OCI-LY7 (cell line): ENCODE results near the gene USPL1. TPM values are rescaled to one million over a fixed set of nuclear protein-coding genes. Genes with fewer than 3 reads are reported as not detected.

Experiments
- BruUV-seq: library from RNA; stranded (reverse); fragments of 400-500 nt; replicated peaks from 2 replicates; lab custom pipeline; 2021; lab: Mats Ljungman, UMichigan
- CTCF ChIA-PET: fragments of 300-600 bp; sonication (Branson Sonifier 250); formaldehyde crosslinking; loops from one replicate; lab custom pipeline; 2022; ENCODE audit warnings: antibody characterized with exemption; ENCODE audit not compliant: unreplicated experiment; lab: Charles Lee
- POLR2A ChIA-PET: fragments of 300-600 bp; sonication (Branson Sonifier 250); formaldehyde crosslinking; loops from one replicate; lab custom pipeline; 2022; ENCODE audit warnings: antibody characterized with exemption; lab: Charles Lee
- DNase-seq: peaks from one replicate; pipeline ENCODE4 v3.0.0-alpha.2; 2015; ENCODE audit warnings: low spot score
- H2AFZ ChIP-seq: fragments of 200-600 bp; sonication (generic), shearing (Covaris generic); 2 replicates; pipeline ENCODE4 v1.6.1; 2014; ENCODE audit warnings: mild to moderate bottlenecking, antibody characterized with exemption, low read length, moderate library complexity
- H3K27ac ChIP-seq: fragments of 200-600 bp; sonication (generic); 2 replicates; pipeline ENCODE4 v1.5.1; 2014; ENCODE audit warnings: mixed run types, low read depth, mild to moderate bottlenecking, moderate library complexity, low read length, inconsistent platforms; ENCODE audit not compliant: poor library complexity, severe bottlenecking
- H3K36me3 ChIP-seq: fragments of 200-600 bp; sonication (generic); 2 replicates; pipeline ENCODE4 v1.6.1; 2014; ENCODE audit warnings: mild to moderate bottlenecking, antibody characterized with exemption, low read length, moderate library complexity, mixed read lengths; ENCODE audit not compliant: insufficient read depth
- H3K4me1 ChIP-seq: fragments of 200-600 bp; sonication (generic); 2 replicates; pipeline ENCODE4 v1.5.1; 2014; ENCODE audit warnings: mild to moderate bottlenecking, low read length; ENCODE audit not compliant: insufficient read depth, poor library complexity, severe bottlenecking
- H3K4me2 ChIP-seq: fragments of 200-600 bp; sonication (generic); 2 replicates; pipeline ENCODE4 v1.6.1; 2014; ENCODE audit warnings: mild to moderate bottlenecking, low read length
- H3K4me3 ChIP-seq: fragments of 200-600 bp; sonication (generic); 2 replicates; pipeline ENCODE4 v1.5.1; 2014; ENCODE audit warnings: mild to moderate bottlenecking, low read depth, low read length; ENCODE audit not compliant: poor library complexity, severe bottlenecking
- H3K79me2 ChIP-seq: fragments of 200-600 bp; sonication (generic); 2 replicates; pipeline ENCODE4 v1.6.1; 2016; ENCODE audit warnings: low read depth, mild to moderate bottlenecking, low read length, moderate library complexity, mixed read lengths; ENCODE audit not compliant: insufficient read depth
- H3K9me2 ChIP-seq: fragments of 200-600 bp; sonication (generic); 2 replicates; pipeline ENCODE4 v1.6.1; 2016; ENCODE audit warnings: mild to moderate bottlenecking, low read length, mixed read lengths; ENCODE audit not compliant: insufficient read depth
- H3K9me3 ChIP-seq: fragments of 200-600 bp; sonication (generic); 2 replicates; pipeline ENCODE4 v1.6.1; 2014; ENCODE audit warnings: mild to moderate bottlenecking, mixed run types, low read length, mixed read lengths
- H4K20me1 ChIP-seq: fragments of 200-600 bp; sonication (generic); 2 replicates; pipeline ENCODE4 v1.6.1; 2014; ENCODE audit warnings: mild to moderate bottlenecking, antibody characterized with exemption, low read length, moderate library complexity, mixed read lengths; ENCODE audit not compliant: insufficient read depth
- CTCF ChIP-seq: fragments of 200-600 bp; sonication (generic); conservative IDR thresholded peaks from 2 replicates; pipeline ENCODE4 v1.5.1; 2014; ENCODE audit warnings: mild to moderate bottlenecking, antibody characterized with exemption, low read length, moderate library complexity, mixed read lengths
- EZH2phosphoT487 ChIP-seq: fragments of 200-600 bp; sonication (generic); IDR thresholded peaks from 2 replicates; pipeline ENCODE4 v1.6.1; 2018; ENCODE audit warnings: low read depth, borderline replicate concordance, mild to moderate bottlenecking, mixed run types, antibody characterized with exemption, low read length, moderate library complexity, mixed read lengths
- intact Hi-C: fragments of 100-400 bp; cut with micrococcal nuclease; formaldehyde crosslinking; loops from one replicate; pipeline ENCODE4 v1.10.0; 2022; ENCODE audit not compliant: unreplicated experiment
- small RNA-seq: library from RNA; depleted of rRNA; stranded (forward); fragments of <200 nt; gene quantifications from one replicate; pipeline ENCODE3, GENCODE V24; 2014
- total RNA-seq, 2 experiments: library from RNA; depleted of rRNA in 1 of 2; stranded (reverse); fragments of >200 nt in 1 of 2; shearing (Covaris generic) in 1 of 2; gene quantifications; 2 replicates each; pipeline ENCODE4 v1.2.3, GENCODE V29; 2014 to 2022

The USPL1 gene
- total RNA-seq, 2 experiments from 2014 or later = 19.2 to 21.9 TPM

GRCh38 chr13:30708541-30708940, 90.8 kb downstream of the USPL1 start:
- no peaks in the 10 kb centered on the region for H3K36me3 ChIP-seq
- CTCF ChIA-PET = no interaction called here
- TF ChIP-seq CTCF = no peak
- no peak for TF ChIP-seq EZH2phosphoT487
- H2AFZ ChIP-seq = no peak overlapping the region
- intact Hi-C loops = no loop called here
- no peaks in the 10 kb centered on the region for H3K4me1 ChIP-seq
- no peaks in the 10 kb centered on the region for H3K9me2 ChIP-seq
- H3K79me2 ChIP-seq = no peaks in the 10 kb centered on the region
- BruUV-seq = no TSS peak
- no peaks in the 10 kb centered on the region for H3K9me3 ChIP-seq
- no peak for DNase-seq
- H3K4me3 ChIP-seq = no peak overlapping the region
- no peak overlapping the region for H3K4me2 ChIP-seq
- H4K20me1 ChIP-seq = no peaks in the 10 kb centered on the region
- H3K27ac ChIP-seq = no peak overlapping the region
- POLR2A ChIA-PET = interaction anchor here (0.6 to 1.5 kb wide), 6 partner anchors 8 to 88 kb away, joined by 3 to 4 read pairs (median 4); no protein-coding TSS in a partner anchor

Small RNAs within 50 kb of the gene (small RNA-seq; reads per million reads assigned to genes)
- not detected for gene RF00017

Other genes with a start within 250 kb of the USPL1 start
- gene UBE2L5, start 195.4 kb upstream of the USPL1 start, total RNA-seq (2014; rRNA removed; shearing (Covaris generic)) = 0.15 and 0.22 TPM in 2 replicates
- gene UBE2L5, start 195.4 kb upstream of the USPL1 start, total RNA-seq (2022) = 1.00 and 1.8 TPM in 2 replicates
- 1,288 and 1,675 TPM in 2 replicates for gene HMGB1, start 152.0 kb upstream of the USPL1 start, total RNA-seq (2014; rRNA removed; shearing (Covaris generic))
- gene HMGB1, start 152.0 kb upstream of the USPL1 start, total RNA-seq (2022) = 1,114 and 1,344 TPM in 2 replicates
- 62.1 and 89.9 TPM in 2 replicates for gene ALOX5AP, start 117.6 kb downstream of the USPL1 start, total RNA-seq (2014; rRNA removed; shearing (Covaris generic))
- gene ALOX5AP, start 117.6 kb downstream of the USPL1 start, total RNA-seq (2022) = 90.9 and 94.4 TPM in 2 replicates